Epithelial cell of proximal tubule (primary cell): ENCODE data around the gene UCHL1. TPM values are rescaled to one million over a fixed set of nuclear protein-coding genes. Genes with fewer than 3 reads are reported as not detected.
"Not testable (repeated sequence)": the region's sequence is repeated elsewhere in the genome, so short reads cannot be mapped to it uniquely, and the experiment has no call there.

ENCODE experiments used
- DNase-seq: peaks from one replicate; pipeline ENCODE4 v3.0.0-alpha.2; 2011; ENCODE audit warnings: low read depth
- H3K4me3 ChIP-seq: 2 replicates; pipeline ENCODE4 v1.5.1; 2011; ENCODE audit warnings: low read depth, mild to moderate bottlenecking, low read length
- CTCF ChIP-seq: conservative IDR thresholded peaks from 2 replicates; pipeline ENCODE4 v1.5.1; 2012; ENCODE audit warnings: low read depth, mild to moderate bottlenecking, low read length
- total RNA-seq: library from RNA; depleted of rRNA; stranded (reverse); fragments of >200 nt; gene quantifications from 2 replicates; pipeline ENCODE4 v1.2.3, GENCODE V29; 2015

The UCHL1 gene
- total RNA-seq, 1 donor from 2014 or later: 2,223 TPM

GRCh38 chr4:41299486-41299885 is 42.8 kb downstream of the UCHL1 start:
- H3K4me3 ChIP-seq: no peak overlapping the region
- no peak for TF ChIP-seq CTCF
- no peak for DNase-seq

GRCh38 chr4:41301137-41301536 is 44.4 kb downstream of the UCHL1 start:
- DNase-seq: no peak
- no peak overlapping the region for H3K4me3 ChIP-seq
- TF ChIP-seq CTCF: no peak

- no peak for DNase-seq
- no peak for TF ChIP-seq CTCF
- H3K4me3 ChIP-seq: no peak overlapping the region
Observed at GRCh38 chr4:41303372-41304118, 46.8 kb downstream of the UCHL1 start.

- peak; percentile 10 for TF ChIP-seq CTCF
- DNase-seq: no peak
- H3K4me3 ChIP-seq: no peak overlapping the region
Observed at GRCh38 chr4:41304221-41304620, 47.5 kb downstream of the UCHL1 start.

- H3K4me3 ChIP-seq: no peak overlapping the region
- no peak for DNase-seq
- no peak for TF ChIP-seq CTCF
Observed at GRCh38 chr4:41305476-41305875, 48.7 kb downstream of the UCHL1 start.

- no peak for TF ChIP-seq CTCF
- DNase-seq: no peak
- no peak overlapping the region for H3K4me3 ChIP-seq
Observed at GRCh38 chr4:41307638-41308037, 50.9 kb downstream of the UCHL1 start.

- no peak for TF ChIP-seq CTCF
- no peak overlapping the region for H3K4me3 ChIP-seq
- DNase-seq: no peak
Observed at GRCh38 chr4:41308398-41308797, 51.7 kb downstream of the UCHL1 start.

- not testable (repeated sequence) for H3K4me3 ChIP-seq, DNase-seq
Observed at GRCh38 chr4:41315426-41315825, 58.7 kb downstream of the UCHL1 start.
